ENCODE results near the gene AP1M1. TPM values are rescaled to one million over a fixed set of nuclear protein-coding genes. Genes with fewer than 3 reads are reported as not detected.
"Not testable (repeated sequence)": the region's sequence is repeated elsewhere in the genome, so short reads cannot be mapped to it uniquely, and the experiment has no call there.

Gene AP1M1
- total RNA-seq, 3 donors from 2014 or later = 43.3 to 123 (median 75.7) TPM

DNA sequence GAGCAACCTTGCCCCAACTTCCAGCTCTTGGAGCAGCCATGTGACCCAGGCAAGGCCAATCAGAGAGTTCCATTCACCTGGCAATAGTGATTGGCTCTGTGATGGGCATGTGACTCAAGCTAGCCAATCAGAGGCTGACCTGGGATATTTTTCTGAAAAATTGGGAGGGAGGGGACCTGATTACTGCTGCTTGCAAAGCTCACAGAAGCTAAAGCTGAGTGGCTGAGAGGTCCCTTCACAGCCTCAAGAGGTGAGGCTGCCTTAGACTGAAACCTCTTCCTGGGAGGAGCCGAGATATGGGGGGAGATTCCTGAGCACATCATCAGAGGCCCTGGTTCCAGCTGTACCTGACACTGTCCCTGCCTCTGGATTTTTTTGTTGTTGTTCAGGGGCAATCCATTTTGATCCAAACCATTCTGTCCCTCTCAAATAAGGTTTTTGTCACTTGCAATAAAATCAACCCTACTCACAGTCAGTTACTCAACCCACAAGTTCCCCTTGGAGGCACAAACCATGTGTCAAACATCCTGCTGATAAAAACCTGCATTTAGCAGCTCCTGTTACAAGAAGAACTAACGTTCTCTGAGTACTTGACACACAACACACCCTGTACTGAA lies 29.1 kb upstream of the AP1M1 start:
- Histone ChIP-seq H3K4me1 (peaks cover 0 to 4% of the 10 kb centered on the region in 2 donors), H3K36me3 (no peaks in the 10 kb centered on the region), H3K27ac (no peak overlapping the region), H3K4me3 (no peak overlapping the region), H3K9me3 (no peaks in the 10 kb centered on the region), H3K27me3 (no peaks in the 10 kb centered on the region)
- TF ChIP-seq, protein P1, sequence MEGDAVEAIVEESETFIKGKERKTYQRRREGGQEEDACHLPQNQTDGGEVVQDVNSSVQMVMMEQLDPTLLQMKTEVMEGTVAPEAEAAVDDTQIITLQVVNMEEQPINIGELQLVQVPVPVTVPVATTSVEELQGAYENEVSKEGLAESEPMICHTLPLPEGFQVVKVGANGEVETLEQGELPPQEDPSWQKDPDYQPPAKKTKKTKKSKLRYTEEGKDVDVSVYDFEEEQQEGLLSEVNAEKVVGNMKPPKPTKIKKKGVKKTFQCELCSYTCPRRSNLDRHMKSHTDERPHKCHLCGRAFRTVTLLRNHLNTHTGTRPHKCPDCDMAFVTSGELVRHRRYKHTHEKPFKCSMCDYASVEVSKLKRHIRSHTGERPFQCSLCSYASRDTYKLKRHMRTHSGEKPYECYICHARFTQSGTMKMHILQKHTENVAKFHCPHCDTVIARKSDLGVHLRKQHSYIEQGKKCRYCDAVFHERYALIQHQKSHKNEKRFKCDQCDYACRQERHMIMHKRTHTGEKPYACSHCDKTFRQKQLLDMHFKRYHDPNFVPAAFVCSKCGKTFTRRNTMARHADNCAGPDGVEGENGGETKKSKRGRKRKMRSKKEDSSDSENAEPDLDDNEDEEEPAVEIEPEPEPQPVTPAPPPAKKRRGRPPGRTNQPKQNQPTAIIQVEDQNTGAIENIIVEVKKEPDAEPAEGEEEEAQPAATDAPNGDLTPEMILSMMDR (IDR thresholded peaks at IDR 0.05) = no peak
- no peak for TF ChIP-seq POLR2A (IDR thresholded peaks at IDR 0.05)
- no peak for TF ChIP-seq POLR2AphosphoS5 (IDR thresholded peaks at IDR 0.05)
- no peak for DNase-seq (ENCODE audit: low spot score in 2 of 2)
- intact Hi-C loops (cut with DNase I; ENCODE audit: low total_unique reads) = no loop called here

DNA sequence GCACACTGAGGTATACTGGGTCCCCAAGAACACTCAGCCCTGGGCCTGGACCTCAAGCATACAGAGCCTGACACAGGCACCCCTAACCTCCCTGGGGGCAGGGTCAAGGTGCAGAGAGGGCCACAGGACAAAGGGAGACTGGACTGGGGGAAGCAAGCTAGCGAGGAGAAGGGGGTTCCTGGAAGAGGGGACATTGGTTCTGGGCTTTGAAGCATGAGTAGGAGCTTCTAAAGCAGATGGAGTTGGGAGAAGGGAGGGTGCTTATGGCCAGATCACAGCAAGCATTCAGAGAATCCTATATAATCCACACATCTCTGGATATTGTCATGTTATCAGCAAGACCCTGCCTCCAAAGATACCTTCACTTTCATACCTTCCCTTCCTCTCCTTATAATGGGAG lies 27.6 kb upstream of the AP1M1 start:
- intact Hi-C loops (cut with DNase I; ENCODE audit: low total_unique reads) = no loop called here
- Histone ChIP-seq H3K4me1 (peaks cover 0 to 4% of the 10 kb centered on the region in 2 donors), H3K27me3 (no peaks in the 10 kb centered on the region), H3K9me3 (no peaks in the 10 kb centered on the region), H3K27ac (no peak overlapping the region), H3K36me3 (no peaks in the 10 kb centered on the region), H3K4me3 (no peak overlapping the region)
- DNase-seq (ENCODE audit: low spot score in 2 of 2) = no peak
- TF ChIP-seq POLR2AphosphoS5 (IDR thresholded peaks at IDR 0.05) (no peak), POLR2A (IDR thresholded peaks at IDR 0.05) (no peak)
- TF ChIP-seq, protein P1 (IDR thresholded peaks at IDR 0.05) = no peak

DNA sequence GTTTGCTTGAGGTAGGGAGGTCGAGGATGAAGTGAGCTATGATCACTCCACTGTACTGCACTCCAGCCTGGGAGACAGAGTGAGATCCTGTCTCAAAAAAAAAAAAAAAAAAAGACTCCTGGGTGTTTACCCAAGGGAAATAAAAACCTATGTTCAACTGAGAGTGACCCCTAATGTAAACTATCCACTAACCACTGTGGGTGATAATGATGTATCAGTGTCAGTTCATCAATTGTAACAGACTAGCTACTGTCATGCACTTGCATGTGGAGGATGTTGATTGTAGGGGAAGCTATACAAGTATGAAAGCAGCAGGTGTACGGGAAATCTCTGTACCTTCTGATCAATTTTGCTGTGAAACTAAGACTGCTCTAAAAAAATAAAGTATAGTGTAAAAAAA lies 21.8 kb upstream of the AP1M1 start:
- Histone ChIP-seq H3K36me3 (no peaks in the 10 kb centered on the region), H3K27ac (no peak overlapping the region), H3K4me1 (peaks cover 0 to 4% of the 10 kb centered on the region in 2 donors), H3K9me3 (no peaks in the 10 kb centered on the region), H3K27me3 (no peaks in the 10 kb centered on the region), H3K4me3 (no peak overlapping the region)
- DNase-seq (ENCODE audit: low spot score in 2 of 2) = no peak
- TF ChIP-seq, protein P1 (IDR thresholded peaks at IDR 0.05) = no peak
- TF ChIP-seq POLR2AphosphoS5 (IDR thresholded peaks at IDR 0.05) (no peak), POLR2A (IDR thresholded peaks at IDR 0.05) (no peak)
- intact Hi-C loops (cut with DNase I; ENCODE audit: low total_unique reads) = no loop called here

DNA sequence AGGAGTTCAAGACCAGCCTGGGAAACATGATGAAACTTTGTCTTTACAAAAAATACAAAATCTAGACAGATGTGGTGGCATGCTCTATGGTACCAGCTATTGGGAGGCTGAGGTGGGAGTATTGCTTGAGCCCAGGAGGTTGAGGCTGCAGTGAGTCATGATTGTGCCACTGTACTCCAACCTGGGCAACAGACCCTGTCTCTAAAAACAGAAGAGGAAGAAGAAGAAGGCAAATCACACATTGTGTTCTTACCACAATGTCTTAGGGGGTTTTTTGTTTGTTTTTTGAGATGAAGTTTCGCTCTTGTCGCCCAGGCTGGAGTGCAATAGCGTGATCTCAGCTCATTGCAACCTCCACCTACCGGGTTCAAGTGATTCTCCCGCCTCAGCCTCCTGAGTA lies 18.8 kb upstream of the AP1M1 start:
- H3K4me1 ChIP-seq; H3K27me3 ChIP-seq; H3K9me3 ChIP-seq; H3K4me3 ChIP-seq; H3K27ac ChIP-seq; DNase-seq (ENCODE audit: low spot score in 2 of 2); H3K36me3 ChIP-seq; intact Hi-C loops (cut with DNase I; ENCODE audit: low total_unique reads): not testable (repeated sequence)

DNA sequence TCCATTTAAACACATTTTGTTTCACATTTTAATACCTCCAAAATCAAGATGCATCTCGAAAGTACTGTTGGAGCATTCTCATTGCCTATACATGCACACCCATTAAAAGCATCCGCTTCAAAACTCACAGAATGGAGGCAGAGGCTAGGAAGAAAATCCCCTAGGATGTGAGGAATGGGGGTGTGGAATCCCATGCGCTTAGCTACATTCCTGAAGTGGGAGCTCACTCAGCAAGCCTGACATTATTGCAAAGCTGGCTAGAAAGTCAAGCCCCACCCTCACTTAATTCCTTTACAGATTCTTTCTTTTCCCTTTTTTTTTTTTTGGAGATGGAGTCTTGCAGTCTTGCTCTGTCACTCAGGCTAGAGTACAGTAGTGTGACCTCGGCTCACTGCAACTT lies 17.1 kb upstream of the AP1M1 start:
- Histone ChIP-seq H3K9me3 (no peaks in the 10 kb centered on the region), H3K4me3 (no peak overlapping the region), H3K36me3 (no peaks in the 10 kb centered on the region), H3K27me3 (no peaks in the 10 kb centered on the region), H3K4me1 (no peaks in the 10 kb centered on the region), H3K27ac (no peak overlapping the region)
- no peak for DNase-seq (ENCODE audit: low spot score in 2 of 2)
- TF ChIP-seq, protein P1 (IDR thresholded peaks at IDR 0.05) = no peak
- TF ChIP-seq POLR2A (IDR thresholded peaks at IDR 0.05) = no peak
- no peak for TF ChIP-seq POLR2AphosphoS5 (IDR thresholded peaks at IDR 0.05)
- intact Hi-C loops (cut with DNase I; ENCODE audit: low total_unique reads) = no loop called here
